Epithelial cell of proximal tubule (primary cell): ENCODE results near the gene ILKAP. TPM values are rescaled to one million over a fixed set of nuclear protein-coding genes. Genes with fewer than 3 reads are reported as not detected.

Experiments
- DNase-seq: peaks from one replicate; pipeline ENCODE4 v3.0.0-alpha.2; 2011; ENCODE audit warnings: low read depth
- H3K4me3 ChIP-seq: 2 replicates; pipeline ENCODE4 v1.5.1; 2011; ENCODE audit warnings: low read depth, mild to moderate bottlenecking, low read length
- CTCF ChIP-seq: conservative IDR thresholded peaks from 2 replicates; pipeline ENCODE4 v1.5.1; 2012; ENCODE audit warnings: low read depth, mild to moderate bottlenecking, low read length
- total RNA-seq: library from RNA; depleted of rRNA; stranded (reverse); fragments of >200 nt; gene quantifications from 2 replicates; pipeline ENCODE4 v1.2.3, GENCODE V29; 2015

ILKAP gene
- total RNA-seq, 1 donor from 2014 or later = 18.2 TPM

GRCh38 chr2:238155051-238155760 lies 48.3 kb downstream of the ILKAP start:
- H3K4me3 ChIP-seq = no peak overlapping the region
- TF ChIP-seq CTCF = no peak
- DNase-seq = peak; percentile 97

GRCh38 chr2:238154570-238154969 lies 48.9 kb downstream of the ILKAP start:
- DNase-seq = no peak
- TF ChIP-seq CTCF = no peak
- H3K4me3 ChIP-seq = no peak overlapping the region

- no peak for DNase-seq
- TF ChIP-seq CTCF = peak; percentile 43
- H3K4me3 ChIP-seq = no peak overlapping the region
Measured at GRCh38 chr2:238152771-238153688, 50.5 kb downstream of the ILKAP start.

GRCh38 chr2:238151628-238152235 lies 51.8 kb downstream of the ILKAP start:
- no peak for DNase-seq
- no peak for TF ChIP-seq CTCF
- H3K4me3 ChIP-seq = no peak overlapping the region

GRCh38 chr2:238151205-238151604 lies 52.3 kb downstream of the ILKAP start:
- TF ChIP-seq CTCF = no peak
- H3K4me3 ChIP-seq = no peak overlapping the region
- DNase-seq = no peak

GRCh38 chr2:238150686-238151085 lies 52.8 kb downstream of the ILKAP start:
- DNase-seq = no peak
- no peak for TF ChIP-seq CTCF
- H3K4me3 ChIP-seq = no peak overlapping the region
